HG02870 (cell line): ENCODE data around the gene HHIPL1.
A peak's percentile ranks its signal among the peaks of the same experiment; 100 is the strongest.
"Not testable (repeated sequence)": the region's sequence is repeated elsewhere in the genome, so short reads cannot be mapped to it uniquely, and the experiment has no call there.

Experiments used
- ATAC-seq: cut with Tn5 transposase; IDR thresholded peaks from one replicate; pipeline ENCODE4 v1.9.1; 2021; ENCODE audit warnings: mild to moderate bottlenecking, moderate library complexity; ENCODE audit not compliant: unreplicated experiment

HHIPL1 gene

GRCh38 chr14:99657645-99658155 lies 12.8 kb downstream of the HHIPL1 start:
- ATAC-seq: no peak

- ATAC-seq: no peak
Observed at GRCh38 chr14:99658218-99658845, 13.4 kb downstream of the HHIPL1 start.

GRCh38 chr14:99659333-99659741 lies 14.4 kb downstream of the HHIPL1 start:
- ATAC-seq: no peak

GRCh38 chr14:99660006-99660566 lies 15.2 kb downstream of the HHIPL1 start:
- no peak for ATAC-seq

GRCh38 chr14:99660794-99661193 lies 15.9 kb downstream of the HHIPL1 start:
- ATAC-seq: no peak

- not testable (repeated sequence) for ATAC-seq
Observed at GRCh38 chr14:99661206-99661605, 16.3 kb downstream of the HHIPL1 start.

- ATAC-seq: no peak
Observed at GRCh38 chr14:99662846-99663245, 17.9 kb downstream of the HHIPL1 start.

GRCh38 chr14:99663386-99664057 lies 18.6 kb downstream of the HHIPL1 start:
- ATAC-seq: no peak

- no peak for ATAC-seq
Observed at GRCh38 chr14:99664058-99664936, 19.4 kb downstream of the HHIPL1 start.

GRCh38 chr14:99664937-99665273 lies 20.0 kb downstream of the HHIPL1 start:
- peak; percentile 46 for ATAC-seq

GRCh38 chr14:99666533-99666932 lies 21.6 kb downstream of the HHIPL1 start:
- ATAC-seq: no peak

GRCh38 chr14:99667045-99667444 lies 22.1 kb downstream of the HHIPL1 start:
- ATAC-seq: no peak

GRCh38 chr14:99667821-99668220 lies 22.9 kb downstream of the HHIPL1 start:
- no peak for ATAC-seq

- ATAC-seq: no peak
Observed at GRCh38 chr14:99668307-99669295, 23.7 kb downstream of the HHIPL1 start.

- ATAC-seq: no peak
Observed at GRCh38 chr14:99670361-99671234, 25.7 kb downstream of the HHIPL1 start.

- ATAC-seq: no peak
Observed at GRCh38 chr14:99671235-99672224, 26.6 kb downstream of the HHIPL1 start.

GRCh38 chr14:99672506-99673304 lies 27.8 kb downstream of the HHIPL1 start:
- no peak for ATAC-seq
